WTC11 (cell line): Measurements from ENCODE around the gene LIN7B. TPM values are rescaled to one million over a fixed set of nuclear protein-coding genes. Genes with fewer than 3 reads are reported as not detected.

Source experiments
- ATAC-seq: fragments of 200-7000 bp; cut with Tn5 transposase; 2 replicates; pipeline ENCODE4 v1.10.0; 2021; ENCODE audit warnings: mild to moderate bottlenecking, moderate library complexity
- CTCF ChIA-PET: fragments of 300-600 bp; sonication (Branson Sonifier 250); formaldehyde crosslinking; loops from one replicate; lab custom pipeline; 2021; ENCODE audit warnings: antibody characterized with exemption; lab: Charles Lee
- POLR2A ChIA-PET: fragments of 350-600 bp; sonication (Branson Sonifier 250); formaldehyde crosslinking; loops from one replicate; lab custom pipeline; 2021; ENCODE audit warnings: antibody characterized with exemption; lab: Charles Lee
- DNase-seq: peaks from one replicate; pipeline ENCODE4 v3.0.0; 2021; ENCODE audit warnings: low spot score
- H3K27ac Mint-ChIP-seq: 2 replicates; pipeline ENCODE4 v1.8.0; 2021; ENCODE audit warnings: mixed read lengths
- H3K27me3 Mint-ChIP-seq: 2 replicates; pipeline ENCODE4 v1.8.0; 2021; ENCODE audit warnings: low read depth, mild to moderate bottlenecking, moderate library complexity, mixed read lengths
- H3K36me3 Mint-ChIP-seq: 2 replicates; pipeline ENCODE4 v1.8.0; 2021; ENCODE audit warnings: mixed read lengths
- H3K4me1 Mint-ChIP-seq: 2 replicates; pipeline ENCODE4 v1.8.0; 2022; ENCODE audit warnings: mixed read lengths
- H3K4me3 Mint-ChIP-seq: 2 replicates; pipeline ENCODE4 v1.8.0; 2021; ENCODE audit warnings: mild to moderate bottlenecking, moderate library complexity, mixed read lengths
- H3K9me3 Mint-ChIP-seq: 2 replicates; pipeline ENCODE4 v1.8.0; 2021; ENCODE audit warnings: mixed read lengths
- ATF3 ChIP-seq: sonication (generic); formaldehyde crosslinking; conservative IDR thresholded peaks from 2 replicates; pipeline ENCODE4 v1.8.1; 2022; ENCODE audit warnings: mild to moderate bottlenecking, missing genetic modification reagents
- CDX4 ChIP-seq: fragments of 250-450 bp; sonication (Bioruptor Pico); IDR thresholded peaks from 2 replicates; pipeline ENCODE4 v1.9.0; 2021; ENCODE audit warnings: moderate library complexity, mild to moderate bottlenecking, inconsistent platforms, borderline replicate concordance
- E2F5 ChIP-seq: sonication (generic); formaldehyde crosslinking; IDR thresholded peaks from 2 replicates; pipeline ENCODE4 v1.8.1; 2022; ENCODE audit warnings: mild to moderate bottlenecking, moderate library complexity, missing genetic modification reagents
- ELF4 ChIP-seq: sonication (generic); formaldehyde crosslinking; IDR thresholded peaks from 2 replicates; pipeline ENCODE4 v1.8.1; 2022; ENCODE audit warnings: low read depth, mild to moderate bottlenecking, moderate library complexity, missing genetic modification reagents
- ESRRA ChIP-seq: sonication (generic); formaldehyde crosslinking; IDR thresholded peaks from 2 replicates; pipeline ENCODE4 v1.8.1; 2022; ENCODE audit warnings: mild to moderate bottlenecking, missing genetic modification reagents, borderline replicate concordance
- FOXP4 ChIP-seq: sonication (generic); formaldehyde crosslinking; IDR thresholded peaks from 2 replicates; pipeline ENCODE4 v1.8.0; 2022; ENCODE audit warnings: mild to moderate bottlenecking, missing genetic modification reagents
- MYBL2 ChIP-seq: sonication (generic); formaldehyde crosslinking; IDR thresholded peaks from 2 replicates; pipeline ENCODE4 v1.8.1; 2023; ENCODE audit warnings: mild to moderate bottlenecking, moderate library complexity, missing genetic modification reagents
- NFATC4 ChIP-seq: fragments of 250-450 bp; sonication (Bioruptor Pico); IDR thresholded peaks from 2 replicates; pipeline ENCODE4 v1.9.0; 2021; ENCODE audit warnings: mild to moderate bottlenecking
- OVOL2 ChIP-seq: fragments of 250-450 bp; sonication (Bioruptor Pico); IDR thresholded peaks from 2 replicates; pipeline ENCODE4 v1.9.0; 2021; ENCODE audit warnings: mild to moderate bottlenecking, borderline replicate concordance
- SOX15 ChIP-seq: fragments of 250-450 bp; sonication (Bioruptor Pico); IDR thresholded peaks from 2 replicates; pipeline ENCODE4 v1.9.0; 2021; ENCODE audit warnings: mild to moderate bottlenecking
- STAT6 ChIP-seq: sonication (generic); formaldehyde crosslinking; conservative IDR thresholded peaks from 2 replicates; pipeline ENCODE4 v1.8.1; 2023; ENCODE audit warnings: mild to moderate bottlenecking, low read depth, missing genetic modification reagents, moderate library complexity
- TEAD4 ChIP-seq: sonication (generic); formaldehyde crosslinking; IDR thresholded peaks from 2 replicates; pipeline ENCODE4 v1.8.0; 2022; ENCODE audit warnings: mild to moderate bottlenecking, missing genetic modification reagents
- ZBTB21 ChIP-seq: sonication (generic); formaldehyde crosslinking; IDR thresholded peaks from 2 replicates; pipeline ENCODE4 v1.8.1; 2023; ENCODE audit warnings: mild to moderate bottlenecking, missing genetic modification reagents, borderline replicate concordance
- ZNF138 ChIP-seq: sonication (generic); formaldehyde crosslinking; conservative IDR thresholded peaks from 2 replicates; pipeline ENCODE4 v1.8.1; 2022; ENCODE audit warnings: mild to moderate bottlenecking, moderate library complexity, missing genetic modification reagents
- ZNF263 ChIP-seq: sonication (generic); formaldehyde crosslinking; IDR thresholded peaks from 2 replicates; pipeline ENCODE4 v1.8.1; 2022; ENCODE audit warnings: low read depth, mild to moderate bottlenecking, moderate library complexity, missing genetic modification reagents
- ZNF281 ChIP-seq: sonication (generic); formaldehyde crosslinking; IDR thresholded peaks from 2 replicates; pipeline ENCODE4 v1.8.0; 2023; ENCODE audit warnings: mild to moderate bottlenecking, missing genetic modification reagents
- ZNF317 ChIP-seq: sonication (generic); formaldehyde crosslinking; IDR thresholded peaks from 2 replicates; pipeline ENCODE4 v1.8.1; 2023; ENCODE audit warnings: low read depth, mild to moderate bottlenecking, moderate library complexity, missing genetic modification reagents, borderline replicate concordance
- ZNF671 ChIP-seq: fragments of 250-450 bp; sonication (Bioruptor Pico); IDR thresholded peaks from 2 replicates; pipeline ENCODE4 v1.8.0; 2021; ENCODE audit warnings: mild to moderate bottlenecking
- total RNA-seq: library from RNA; stranded (reverse); gene quantifications from 3 replicates; pipeline ENCODE4 v1.2.3, GENCODE V29; 2021

Gene LIN7B
- total RNA-seq, 1 experiment from 2014 or later, result 5.1 TPM

- DNase-seq (no peak), ATAC-seq (no peak)
- peaks cover 90% of the 10 kb centered on the region for H3K27me3 Mint-ChIP-seq
- peaks cover 32% of the 10 kb centered on the region for H3K4me1 Mint-ChIP-seq
- H3K27ac Mint-ChIP-seq, result no peak overlapping the region
- no peaks in the 10 kb centered on the region; the same call in 1 of the 2 replicates for H3K36me3 Mint-ChIP-seq
- CTCF ChIA-PET, result interaction anchor here (1.0 to 3.3 kb wide), 5 partner anchors 13 to 141 kb away, joined by 3 to 10 read pairs (median 7); partner anchors contain the start of gene RUVBL2
- H3K9me3 Mint-ChIP-seq, result peaks cover 8% of the 10 kb centered on the region
- H3K4me3 Mint-ChIP-seq, result no peak overlapping the region
- no peak for TF ChIP-seq FOXP4 (CRISPR knock-in tag)
- no peak for TF ChIP-seq ZNF138 (CRISPR knock-in tag)
- TF ChIP-seq OVOL2 (CRISPR knock-in tag), result no peak
- no peak for TF ChIP-seq STAT6
- TF ChIP-seq ESRRA (CRISPR knock-in tag), result no peak
- no peak for TF ChIP-seq ZNF317 (CRISPR knock-in tag)
- no peak for TF ChIP-seq E2F5 (CRISPR knock-in tag)
- TF ChIP-seq ZBTB21, result no peak
- TF ChIP-seq MYBL2, result no peak
- POLR2A ChIA-PET, result no interaction called here
These were observed 45.1 kb upstream of the LIN7B start for GRCh38 chr19:49069026-49069425.

- peaks cover 28% of the 10 kb centered on the region for H3K4me1 Mint-ChIP-seq
- H3K4me3 Mint-ChIP-seq, result no peak overlapping the region
- CTCF ChIA-PET, result interaction anchor here (0.9 to 3.3 kb wide), 6 partner anchors 14 to 140 kb away, joined by 3 to 10 read pairs (median 6); no protein-coding TSS in a partner anchor
- H3K36me3 Mint-ChIP-seq, result no peaks in the 10 kb centered on the region; the same call in 1 of the 2 replicates
- ATAC-seq (no peak), DNase-seq (no peak)
- peaks cover 95% of the 10 kb centered on the region for H3K27me3 Mint-ChIP-seq
- TF ChIP-seq NFATC4 (CRISPR knock-in tag), result no peak
- no peak for TF ChIP-seq ZNF281 (CRISPR knock-in tag)
- TF ChIP-seq MYBL2, result no peak
- no peak for TF ChIP-seq STAT6
- TF ChIP-seq ZNF263 (CRISPR knock-in tag), result no peak
- no peak for TF ChIP-seq ATF3 (CRISPR knock-in tag)
- TF ChIP-seq TEAD4 (CRISPR knock-in tag), result no peak
- TF ChIP-seq ZNF138 (CRISPR knock-in tag), result no peak
- TF ChIP-seq CDX4, result no peak
- TF ChIP-seq ELF4 (CRISPR knock-in tag), result no peak
- no peak for TF ChIP-seq SOX15
- TF ChIP-seq ZNF671, result no peak
- POLR2A ChIA-PET, result no interaction called here
- no peak overlapping the region for H3K27ac Mint-ChIP-seq
- H3K9me3 Mint-ChIP-seq, result peaks cover 8% of the 10 kb centered on the region
These were observed 43.8 kb upstream of the LIN7B start for GRCh38 chr19:49070416-49070815.
